Astrocyte (in vitro differentiated cells and primary cell): Measurements from ENCODE around the gene MFSD1. TPM values are rescaled to one million over a fixed set of nuclear protein-coding genes. Genes with fewer than 3 reads are reported as not detected.

Source experiments
- DNase-seq: peaks from one replicate; pipeline ENCODE4 v3.0.0-alpha.2; 2010; ENCODE audit warnings: low read depth
- FAIRE-seq: peaks from 2 replicates; lab custom pipeline; 2011; peaks lifted over from hg19 to GRCh38; lab: Jason Lieb, UNC
- H2AFZ ChIP-seq: 2 replicates; pipeline ENCODE4 v1.6.0; 2012; ENCODE audit warnings: low read depth, low read length, inconsistent platforms
- H3K27ac ChIP-seq: 2 replicates; pipeline ENCODE4 v1.5.1; 2011; ENCODE audit warnings: low read depth, low read length, inconsistent platforms
- H3K27me3 ChIP-seq: 2 replicates; pipeline ENCODE4 v1.6.0; 2011; ENCODE audit warnings: low read length, inconsistent platforms; ENCODE audit not compliant: insufficient read depth
- H3K36me3 ChIP-seq: 2 replicates; pipeline ENCODE4 v1.5.1; 2011; ENCODE audit warnings: low read length, inconsistent platforms; ENCODE audit not compliant: insufficient read depth
- H3K4me1 ChIP-seq: 2 replicates; pipeline ENCODE4 v1.5.1; 2011; ENCODE audit warnings: low read length, inconsistent platforms; ENCODE audit not compliant: insufficient read depth
- H3K4me2 ChIP-seq: 2 replicates; pipeline ENCODE4 v1.6.0; 2012; ENCODE audit warnings: low read length, inconsistent platforms
- H3K4me3 ChIP-seq: 2 replicates; pipeline ENCODE4 v1.5.1; 2011; ENCODE audit warnings: low read depth, mild to moderate bottlenecking, low read length, inconsistent platforms; ENCODE audit not compliant: insufficient read depth
- H3K79me2 ChIP-seq: 2 replicates; pipeline ENCODE4 v1.6.0; 2012; ENCODE audit warnings: mild to moderate bottlenecking, low read length, inconsistent platforms; ENCODE audit not compliant: insufficient read depth
- H3K9ac ChIP-seq: 2 replicates; pipeline ENCODE4 v1.6.0; 2012; ENCODE audit warnings: mild to moderate bottlenecking, low read length, inconsistent platforms
- H3K9me3 ChIP-seq: 2 replicates; pipeline ENCODE4 v1.5.1; 2012; ENCODE audit warnings: low read depth, mild to moderate bottlenecking, low read length, inconsistent platforms; ENCODE audit not compliant: insufficient read depth
- H4K20me1 ChIP-seq: 2 replicates; pipeline ENCODE4 v1.6.0; 2012; ENCODE audit warnings: low read length, inconsistent platforms; ENCODE audit not compliant: insufficient read depth
- H3K27ac Mint-ChIP-seq: one replicate; pipeline ENCODE4 v1.8.0; 2021; ENCODE audit warnings: mild to moderate bottlenecking, mixed read lengths; ENCODE audit not compliant: unreplicated experiment
- H3K27me3 Mint-ChIP-seq: one replicate; pipeline ENCODE4 v1.8.0; 2021; ENCODE audit warnings: low read depth, mixed read lengths; ENCODE audit not compliant: unreplicated experiment
- H3K36me3 Mint-ChIP-seq: one replicate; pipeline ENCODE4 v1.8.0; 2021; ENCODE audit warnings: low read depth, mixed read lengths; ENCODE audit not compliant: unreplicated experiment
- H3K4me1 Mint-ChIP-seq: one replicate; pipeline ENCODE4 v1.8.0; 2021; ENCODE audit warnings: low read depth, mixed read lengths; ENCODE audit not compliant: unreplicated experiment
- H3K4me3 Mint-ChIP-seq: one replicate; pipeline ENCODE4 v1.8.0; 2021; ENCODE audit warnings: mild to moderate bottlenecking, moderate library complexity, mixed read lengths; ENCODE audit not compliant: unreplicated experiment
- H3K9me3 Mint-ChIP-seq: one replicate; pipeline ENCODE4 v1.8.0; 2021; ENCODE audit warnings: mild to moderate bottlenecking, mixed read lengths; ENCODE audit not compliant: unreplicated experiment
- CTCF ChIP-seq: IDR thresholded peaks from 2 replicates; pipeline ENCODE4 v1.5.1; 2011; ENCODE audit warnings: low read depth, mild to moderate bottlenecking, inconsistent platforms, low read length, moderate library complexity; ENCODE audit not compliant: insufficient read depth
- EZH2 ChIP-seq: IDR thresholded peaks from 2 replicates; pipeline ENCODE4 v1.6.1; 2012; ENCODE audit warnings: mild to moderate bottlenecking, low read length, inconsistent platforms; ENCODE audit not compliant: insufficient read depth
- total RNA-seq: library from RNA; stranded (reverse); gene quantifications from 2 replicates; pipeline ENCODE4 v1.2.1, GENCODE V29; 2021

MFSD1 gene
- total RNA-seq, 1 donor from 2014 or later, result 62.2 TPM

- Histone ChIP-seq H3K4me3 (no peak overlapping the region), H3K4me2 (no peak overlapping the region), H3K79me2 (no peaks in the 10 kb centered on the region), H4K20me1 (no peaks in the 10 kb centered on the region), H3K4me1 (no peaks in the 10 kb centered on the region), H3K36me3 (peaks cover 4% of the 10 kb centered on the region), H3K9me3 (no peaks in the 10 kb centered on the region), H2AFZ (no peak overlapping the region), H3K9ac (no peak overlapping the region), H3K27ac (no peak overlapping the region), H3K27me3 (no peaks in the 10 kb centered on the region)
- DNase-seq (no peak), FAIRE-seq (no peak)
- Mint-ChIP-seq H3K4me3 (no peak overlapping the region), H3K9me3 (peaks cover under 1% of the 10 kb centered on the region), H3K36me3 (peaks cover 18% of the 10 kb centered on the region), H3K27ac (no peak overlapping the region), H3K27me3 (no peaks in the 10 kb centered on the region), H3K4me1 (peaks cover 3% of the 10 kb centered on the region)
- TF ChIP-seq EZH2 (no peak), CTCF (no peak)
Measured at GRCh38 chr3:158835631-158836030, 33.8 kb downstream of the MFSD1 start.

- Histone ChIP-seq H3K27me3 (no peaks in the 10 kb centered on the region), H3K9me3 (no peaks in the 10 kb centered on the region), H3K4me3 (no peak overlapping the region), H3K4me1 (no peaks in the 10 kb centered on the region), H3K36me3 (peaks cover 2% of the 10 kb centered on the region), H3K27ac (no peak overlapping the region), H3K9ac (no peak overlapping the region), H4K20me1 (no peaks in the 10 kb centered on the region), H3K4me2 (no peak overlapping the region), H2AFZ (no peak overlapping the region), H3K79me2 (no peaks in the 10 kb centered on the region)
- no peak for FAIRE-seq
- Mint-ChIP-seq H3K4me3 (no peak overlapping the region), H3K9me3 (no peaks in the 10 kb centered on the region), H3K4me1 (peaks cover 3% of the 10 kb centered on the region), H3K27me3 (no peaks in the 10 kb centered on the region), H3K27ac (no peak overlapping the region), H3K36me3 (peaks cover 15% of the 10 kb centered on the region)
- no peak for DNase-seq
- TF ChIP-seq CTCF, result no peak
- TF ChIP-seq EZH2, result no peak
Measured at GRCh38 chr3:158836312-158836711, 34.5 kb downstream of the MFSD1 start.

GRCh38 chr3:158837240-158837639 is 35.4 kb downstream of the MFSD1 start:
- H3K27me3 ChIP-seq, result no peaks in the 10 kb centered on the region
- no peaks in the 10 kb centered on the region for H3K9me3 ChIP-seq
- Mint-ChIP-seq H3K9me3 (no peaks in the 10 kb centered on the region), H3K4me1 (peaks cover 3% of the 10 kb centered on the region), H3K27ac (no peak overlapping the region), H3K4me3 (no peak overlapping the region), H3K36me3 (peaks cover 9% of the 10 kb centered on the region), H3K27me3 (no peaks in the 10 kb centered on the region)
- no peak overlapping the region for H3K9ac ChIP-seq
- TF ChIP-seq CTCF (no peak), EZH2 (no peak)
- H3K4me2 ChIP-seq, result no peak overlapping the region
- no peaks in the 10 kb centered on the region for H3K4me1 ChIP-seq
- no peaks in the 10 kb centered on the region for H3K79me2 ChIP-seq
- no peaks in the 10 kb centered on the region for H4K20me1 ChIP-seq
- no peaks in the 10 kb centered on the region for H3K36me3 ChIP-seq
- DNase-seq, result no peak
- H3K4me3 ChIP-seq, result no peak overlapping the region
- no peak overlapping the region for H2AFZ ChIP-seq
- H3K27ac ChIP-seq, result no peak overlapping the region
- no peak for FAIRE-seq
